ENCODE results near the gene SPATA33. TPM values are rescaled to one million over a fixed set of nuclear protein-coding genes. Genes with fewer than 3 reads are reported as not detected.

The SPATA33 gene
- total RNA-seq (12.6 and 15.0 TPM in 2 replicates), polyA plus RNA-seq (3.5 and 3.6 TPM in 2 replicates), polyA minus RNA-seq (1.7 and 2.4 TPM in 2 replicates)
- total RNA-seq (2013): 2.7 TPM

DNA sequence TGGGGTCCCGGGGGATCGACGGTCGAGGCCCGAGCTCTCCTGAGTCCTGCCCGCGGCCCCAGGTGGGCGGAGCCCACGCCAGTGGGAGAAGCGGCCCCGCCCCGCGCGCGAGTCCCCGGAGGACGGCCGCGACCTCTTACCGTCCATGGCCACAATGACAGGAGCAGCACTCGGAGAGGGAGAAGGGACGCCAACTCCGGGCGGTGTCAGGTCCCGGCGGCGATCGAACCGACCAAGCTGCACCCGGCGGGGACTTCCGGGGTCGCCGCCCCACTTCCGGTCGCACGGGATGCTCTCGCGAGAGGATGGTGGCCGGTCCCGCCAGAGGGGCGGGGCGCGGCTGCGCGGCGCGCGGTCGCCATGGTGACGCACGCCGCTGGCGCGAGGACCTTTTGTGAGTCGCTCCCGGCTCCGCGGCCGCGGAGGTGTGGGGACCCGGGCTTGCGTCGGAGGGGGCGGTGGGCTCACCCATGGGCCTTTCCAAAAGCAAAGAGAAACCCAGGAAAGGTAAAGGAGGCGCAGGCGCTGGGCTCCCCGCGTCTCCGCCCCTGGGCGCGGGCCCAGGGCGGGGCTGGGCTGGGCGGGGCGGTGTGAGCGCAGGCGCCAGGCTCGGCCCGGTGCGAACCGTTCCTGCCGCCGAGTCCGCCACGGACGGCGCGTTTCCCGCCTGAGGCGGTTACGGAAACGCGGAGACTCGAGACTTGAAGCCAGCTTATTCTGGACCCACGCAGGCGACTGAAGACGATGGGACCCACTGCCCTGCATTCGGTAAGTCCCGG is at the start of gene SPATA33, which contains the start of gene CHMP1A:
Gene SPATA33 (plus strand): TSS at position 395 of the 779 bp plus-strand sequence. CDS start 76 bp downstream, at position 471.
Gene CHMP1A (minus strand): TSS at position 267 of the 779 bp plus-strand sequence. CDS start 120 bp downstream, at position 147.
- POLR2A ChIA-PET: interaction anchor here (0.7 to 0.8 kb wide), 3 partner anchors 13 to 48 kb away, joined by 3 to 4 read pairs (median 3); no protein-coding TSS in a partner anchor
- H3K4me1 ChIP-seq (ENCODE audit: control insufficient read depth in 2 of 2, insufficient read depth in 2 of 2, low read length in 2 of 2): peaks cover 14 to 20% of the 10 kb centered on the region in 2 donors
- peak within 1 kb of the TSS; percentile 42 to 97 (median 96) for H3K4me3 ChIP-seq (ENCODE audit: control extremely low read depth in 1 of 5, extremely low read depth in 1 of 5, insufficient read depth in 1 of 5, low read depth in 2 of 5, low read length in 4 of 5)
- H3K79me2 ChIP-seq (ENCODE audit: control insufficient read depth, insufficient read depth, low read length): peaks cover 52% of the 10 kb centered on the region
- no peaks in the 10 kb centered on the region for H3K27me3 ChIP-seq (replicated peaks in 1 of 4; ENCODE audit: control extremely low read depth in 1 of 4, control insufficient read depth in 3 of 4, insufficient read depth in 4 of 4, low read length in 3 of 4)
- H2AFZ ChIP-seq (ENCODE audit: insufficient read depth, low read depth, low read length, poor library complexity, severe bottlenecking): peak within 1 kb of the TSS; percentile 86
- ATAC-seq (ENCODE audit: low read depth) (peak; percentile 89), DNase-seq (peak; percentile 96)
- no peaks in the 10 kb centered on the region for H3K9me3 ChIP-seq (ENCODE audit: control extremely low read depth in 1 of 3, control insufficient read depth in 2 of 3, insufficient read depth in 1 of 3, low read length in 2 of 3)
- H3K27me3 Mint-ChIP-seq: no peaks in the 10 kb centered on the region
- no peak for TF ChIP-seq EZH2 (IDR thresholded peaks at IDR 0.05; ENCODE audit: borderline replicate concordance, insufficient read depth, low read depth, low read length, poor library complexity, severe bottlenecking)
- TF ChIP-seq, protein P1, sequence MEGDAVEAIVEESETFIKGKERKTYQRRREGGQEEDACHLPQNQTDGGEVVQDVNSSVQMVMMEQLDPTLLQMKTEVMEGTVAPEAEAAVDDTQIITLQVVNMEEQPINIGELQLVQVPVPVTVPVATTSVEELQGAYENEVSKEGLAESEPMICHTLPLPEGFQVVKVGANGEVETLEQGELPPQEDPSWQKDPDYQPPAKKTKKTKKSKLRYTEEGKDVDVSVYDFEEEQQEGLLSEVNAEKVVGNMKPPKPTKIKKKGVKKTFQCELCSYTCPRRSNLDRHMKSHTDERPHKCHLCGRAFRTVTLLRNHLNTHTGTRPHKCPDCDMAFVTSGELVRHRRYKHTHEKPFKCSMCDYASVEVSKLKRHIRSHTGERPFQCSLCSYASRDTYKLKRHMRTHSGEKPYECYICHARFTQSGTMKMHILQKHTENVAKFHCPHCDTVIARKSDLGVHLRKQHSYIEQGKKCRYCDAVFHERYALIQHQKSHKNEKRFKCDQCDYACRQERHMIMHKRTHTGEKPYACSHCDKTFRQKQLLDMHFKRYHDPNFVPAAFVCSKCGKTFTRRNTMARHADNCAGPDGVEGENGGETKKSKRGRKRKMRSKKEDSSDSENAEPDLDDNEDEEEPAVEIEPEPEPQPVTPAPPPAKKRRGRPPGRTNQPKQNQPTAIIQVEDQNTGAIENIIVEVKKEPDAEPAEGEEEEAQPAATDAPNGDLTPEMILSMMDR (IDR thresholded peaks at IDR 0.05): no peak
- CTCF ChIA-PET: interaction anchor here (0.6 to 1.4 kb wide), 3 partner anchors 24 to 43 kb away, joined by 3 to 6 read pairs (median 3); no protein-coding TSS in a partner anchor
- peak within 1 kb of the TSS; percentile 85 for H3K27ac Mint-ChIP-seq
- WGBS (ENCODE audit: insufficient coverage): under 1% methylated on average over 97 of the region's 99 CpGs
- H3K36me3 ChIP-seq (replicated peaks in 1 of 2; ENCODE audit: control extremely low read depth in 1 of 2, control insufficient read depth in 1 of 2, extremely low read depth in 1 of 2, insufficient read depth in 2 of 2, low read length in 1 of 2): peaks cover 0 to 9% of the 10 kb centered on the region in 2 experiments
- H3K4me1 Mint-ChIP-seq: peaks cover 27% of the 10 kb centered on the region
- H3K9ac ChIP-seq (ENCODE audit: low read length): peak within 1 kb of the TSS; percentile 92
- H3K4me2 ChIP-seq (replicated peaks; ENCODE audit: low read depth, low read length, poor library complexity, severe bottlenecking): peak within 1 kb of the TSS; percentile 99
- H3K27ac ChIP-seq (ENCODE audit: low read length in 2 of 2): peak within 1 kb of the TSS; percentile 38 to 88
- intact Hi-C loops (cut with micrococcal nuclease): loop anchor here (1.0 to 10.0 kb wide), 3 partner anchors 29 to 413 kb away; partner anchors contain the start of genes CDK10 and SPATA2L
- H3K9me3 Mint-ChIP-seq (ENCODE audit: insufficient read depth): no peaks in the 10 kb centered on the region
- H3K4me3 Mint-ChIP-seq: peak within 1 kb of the TSS; percentile 89
- H4K20me1 ChIP-seq (ENCODE audit: control insufficient read depth, insufficient read depth, low read length, poor library complexity, severe bottlenecking): peaks cover 26% of the 10 kb centered on the region

Measured in B cell (primary cell).